ENCODE results near the gene LAMA3.

The LAMA3 gene

DNA sequence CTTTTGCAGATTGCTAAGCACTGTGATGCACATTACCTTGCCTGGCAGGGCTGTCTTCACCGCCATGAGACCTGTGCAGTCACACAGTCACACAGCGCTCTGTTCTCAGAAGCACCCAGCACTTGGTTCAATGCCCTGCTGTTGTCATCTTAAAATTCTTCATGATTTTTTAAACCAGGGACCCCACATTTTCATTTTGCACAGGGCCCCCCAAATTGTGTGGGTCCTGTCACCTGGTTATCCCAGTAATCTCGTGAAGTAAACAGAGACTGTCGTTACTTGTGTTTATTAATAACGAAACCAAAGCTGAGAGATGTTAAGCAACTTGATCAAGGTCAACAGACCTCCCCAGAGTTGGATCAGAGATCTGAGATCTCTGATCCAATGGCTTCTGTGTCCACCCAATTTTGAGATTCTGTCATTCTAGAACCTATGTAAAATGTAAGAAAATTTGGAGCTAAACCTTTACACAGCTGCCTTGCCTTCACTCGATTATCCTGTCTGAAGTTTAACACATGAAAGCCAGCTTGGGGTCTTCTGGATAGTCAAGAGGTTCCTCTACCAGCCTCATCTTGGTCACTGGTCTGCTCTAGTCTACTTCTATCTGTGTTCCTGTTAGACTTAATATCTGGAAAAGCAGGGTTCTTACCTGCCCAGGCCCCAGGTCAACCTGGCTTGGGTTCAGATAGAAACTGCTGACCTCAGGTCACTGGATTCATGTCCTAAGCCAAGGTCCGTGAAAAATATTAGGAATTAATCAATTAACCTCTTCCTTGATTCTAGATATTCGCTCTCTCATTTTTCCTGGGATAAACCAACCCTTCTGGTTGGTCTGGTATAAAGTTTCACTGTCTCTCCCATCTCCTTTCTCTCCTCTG is 311.6 kb downstream of the LAMA3 start:
- no peak for DNase-seq (ENCODE audit: low read depth in 3 of 3)

DNA sequence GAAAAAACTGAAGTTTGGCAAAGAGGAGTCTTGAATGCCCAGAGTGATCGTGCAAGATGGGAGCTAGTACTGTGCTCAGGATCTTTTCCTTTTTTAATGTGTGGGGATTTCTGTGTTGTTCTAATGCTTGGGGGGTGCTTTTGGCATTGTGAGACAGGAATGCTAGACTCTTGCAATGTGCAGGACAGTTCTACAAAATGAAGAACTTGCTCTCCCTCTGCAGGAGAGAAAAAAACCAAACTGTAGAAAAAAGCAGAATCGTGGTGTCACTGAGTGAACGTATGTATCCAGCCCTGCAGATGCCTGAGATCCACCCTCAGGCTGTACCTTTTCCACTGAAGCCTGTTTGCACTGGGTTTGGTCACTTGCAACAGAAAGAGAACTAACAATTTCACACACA is 313.2 kb downstream of the LAMA3 start:
- no peak for DNase-seq (ENCODE audit: low read depth in 3 of 3)

DNA sequence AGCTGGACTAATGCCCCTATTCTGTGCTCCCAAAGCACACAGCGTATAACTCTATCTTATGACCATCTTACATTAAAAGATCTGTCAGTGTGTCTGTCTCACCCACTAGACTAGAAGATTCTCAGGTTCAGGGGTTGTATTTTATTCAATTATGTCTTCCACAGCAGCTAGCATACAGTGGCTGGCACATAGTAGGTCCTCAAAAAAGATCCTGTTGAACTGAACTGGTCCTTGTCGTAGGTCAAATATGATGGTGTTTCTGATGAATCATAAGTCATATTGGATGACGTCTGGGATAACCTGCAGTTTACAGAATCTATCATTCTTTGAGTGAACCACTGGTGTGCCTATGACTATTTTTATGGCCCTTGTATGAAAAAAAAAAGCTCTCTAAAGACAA is 314.0 kb downstream of the LAMA3 start:
- no peak for DNase-seq (ENCODE audit: low read depth in 3 of 3)

DNA sequence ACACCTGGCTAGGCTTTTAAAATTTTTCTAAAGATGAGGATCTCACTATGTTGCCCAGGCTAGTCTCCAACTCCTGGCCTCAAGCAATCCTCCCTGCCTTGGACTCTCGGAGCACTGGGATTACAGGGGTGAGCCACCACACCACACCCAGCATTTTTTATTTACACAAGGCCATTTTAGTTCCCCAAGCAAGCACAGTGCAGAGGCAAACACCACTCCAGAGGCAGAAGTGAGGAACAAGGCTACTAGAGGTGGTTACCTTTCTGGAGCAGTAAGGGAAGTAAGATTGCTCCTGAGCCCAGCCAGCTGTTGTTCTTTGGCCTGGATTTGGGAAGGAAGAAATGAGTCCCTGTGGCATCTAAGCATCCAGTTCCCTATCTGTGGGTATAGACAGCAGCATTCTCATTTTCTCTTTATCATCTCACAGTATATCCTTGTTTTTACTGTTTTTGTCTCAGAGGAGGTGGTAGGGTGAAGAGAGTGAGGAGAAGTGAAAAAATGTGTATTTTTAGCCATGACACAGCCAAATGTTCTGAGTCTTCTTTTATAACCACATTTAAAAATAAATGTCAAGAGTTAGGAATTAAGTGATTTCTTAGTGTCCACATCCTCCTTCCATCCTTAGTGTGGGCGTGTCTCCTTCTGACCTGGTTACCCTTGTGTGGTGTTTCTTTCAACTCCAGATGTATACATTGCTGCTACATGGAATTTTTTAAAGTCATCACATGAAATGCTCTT is 314.8 kb downstream of the LAMA3 start:
- no peak for DNase-seq (ENCODE audit: low read depth in 3 of 3)

Measured in stimulated activated CD4-positive, alpha-beta T cell treated with anti-CD3 and anti-CD28 coated beads, TNF-alpha, amount 100 ng/mL, for 24 hours (primary cell).